ENCODE measurements around the gene CHD1.

GRCh38 chr5:98827588-98828284, 101.1 kb downstream of the CHD1 start:
- TF ChIP-seq POLR2A (IDR thresholded peaks at IDR 0.05; ENCODE audit: extremely low read depth, insufficient read length) (no peak), CTCF (IDR thresholded peaks at IDR 0.05; ENCODE audit: low read depth, low read length) (no peak), MAX (IDR thresholded peaks at IDR 0.05; ENCODE audit: low read depth, low read length) (no peak), MYC (IDR thresholded peaks at IDR 0.05; ENCODE audit: low read depth, low read length) (no peak)

Data from NB4 (cell line).